GM23338 (cell line): Measurements from ENCODE around the gene UNC5B. TPM values are rescaled to one million over a fixed set of nuclear protein-coding genes. Genes with fewer than 3 reads are reported as not detected.

Source experiments
- ATAC-seq: fragments of 200-7000 bp; cut with Tn5 transposase; 3 replicates; pipeline ENCODE4 v1.9.1; 2020
- DNase-seq: peaks from one replicate; pipeline ENCODE4 v3.0.0-alpha.2; 2015; ENCODE audit warnings: low spot score
- H2AFZ ChIP-seq: fragments of 200-600 bp; sonication (generic); 2 replicates; pipeline ENCODE4 v1.8.0; 2016; ENCODE audit warnings: antibody characterized with exemption, mild to moderate bottlenecking, moderate library complexity
- H3F3A ChIP-seq: fragments of 200-600 bp; sonication (generic); replicated peaks from 2 replicates; pipeline ENCODE4 v1.8.0; 2017; ENCODE audit warnings: antibody characterized with exemption, mixed run types, low read depth
- H3K27ac ChIP-seq: fragments of 200-600 bp; sonication (generic); 2 replicates; pipeline ENCODE4 v1.6.1; 2016; ENCODE audit warnings: low read depth
- H3K27me3 ChIP-seq: fragments of 200-600 bp; sonication (generic); 2 replicates; pipeline ENCODE4 v1.8.0; 2016; ENCODE audit warnings: mild to moderate bottlenecking, mixed run types, moderate library complexity; ENCODE audit not compliant: insufficient read depth
- H3K36me3 ChIP-seq: fragments of 200-600 bp; sonication (generic); 2 replicates; pipeline ENCODE4 v1.8.0; 2016; ENCODE audit warnings: mild to moderate bottlenecking; ENCODE audit not compliant: insufficient read depth
- H3K4me1 ChIP-seq: fragments of 200-600 bp; sonication (generic); 2 replicates; pipeline ENCODE4 v1.8.0; 2016; ENCODE audit warnings: mild to moderate bottlenecking, moderate library complexity; ENCODE audit not compliant: insufficient read depth
- H3K4me2 ChIP-seq: fragments of 200-600 bp; sonication (generic); 2 replicates; pipeline ENCODE4 v1.7.1; 2017; ENCODE audit warnings: mixed run types
- H3K4me3 ChIP-seq: fragments of 200-600 bp; sonication (generic); 2 replicates; pipeline ENCODE4 v1.6.1; 2016; ENCODE audit warnings: mixed run types
- H3K79me2 ChIP-seq: fragments of 200-600 bp; sonication (generic); replicated peaks from 2 replicates; pipeline ENCODE4 v1.8.0; 2017; ENCODE audit warnings: mild to moderate bottlenecking; ENCODE audit not compliant: insufficient read depth
- H3K9me2 ChIP-seq: fragments of 200-600 bp; sonication (generic); 2 replicates; pipeline ENCODE4 v1.8.0; 2017; ENCODE audit not compliant: insufficient read depth
- H4K20me1 ChIP-seq: fragments of 200-600 bp; sonication (generic); replicated peaks from 2 replicates; pipeline ENCODE4 v1.8.0; 2017; ENCODE audit warnings: mild to moderate bottlenecking; ENCODE audit not compliant: insufficient read depth
- H3K27ac Mint-ChIP-seq: 2 replicates; pipeline ENCODE4 v1.8.0; 2020; ENCODE audit warnings: inconsistent platforms, mild to moderate bottlenecking, moderate library complexity, mixed read lengths
- H3K27me3 Mint-ChIP-seq: 3 replicates; pipeline ENCODE4 v1.8.0; 2022; ENCODE audit warnings: low read depth, mild to moderate bottlenecking, moderate library complexity, mixed read lengths, inconsistent platforms; ENCODE audit not compliant: insufficient read depth, poor library complexity
- H3K36me3 Mint-ChIP-seq: 3 replicates; pipeline ENCODE4 v1.8.0; 2021; ENCODE audit warnings: low read depth, mild to moderate bottlenecking, inconsistent platforms, moderate library complexity, mixed read lengths
- H3K4me1 Mint-ChIP-seq: 3 replicates; pipeline ENCODE4 v1.8.0; 2020; ENCODE audit warnings: mild to moderate bottlenecking, inconsistent platforms, mixed read lengths
- H3K4me3 Mint-ChIP-seq: 3 replicates; pipeline ENCODE4 v1.8.0; 2021; ENCODE audit warnings: moderate library complexity, mild to moderate bottlenecking, inconsistent platforms, mixed read lengths
- H3K9me3 Mint-ChIP-seq: 3 replicates; pipeline ENCODE4 v1.8.0; 2020; ENCODE audit warnings: moderate library complexity, mild to moderate bottlenecking, inconsistent platforms, mixed read lengths
- CREB1 ChIP-seq: fragments of 250-450 bp; sonication (Bioruptor Pico); IDR thresholded peaks from 2 replicates; pipeline ENCODE4 v1.5.0; 2020; ENCODE audit warnings: low read depth, mild to moderate bottlenecking, moderate library complexity
- EZH2 ChIP-seq: fragments of 200-600 bp; sonication (generic); IDR thresholded peaks from one replicate; pipeline ENCODE4 v1.8.0; 2017; ENCODE audit warnings: antibody characterized with exemption, mild to moderate bottlenecking, low read depth; ENCODE audit not compliant: unreplicated experiment
- EZH2phosphoT487 ChIP-seq: fragments of 200-600 bp; sonication (generic); IDR thresholded peaks from one replicate; pipeline ENCODE4 v1.8.1; 2018; ENCODE audit warnings: antibody characterized with exemption; ENCODE audit not compliant: unreplicated experiment
- NANOG ChIP-seq: IDR thresholded peaks from 2 replicates; pipeline ENCODE4 v1.6.1; 2016; ENCODE audit warnings: antibody characterized with exemption, borderline replicate concordance
- POLR2AphosphoS5 ChIP-seq: IDR thresholded peaks from 2 replicates; pipeline ENCODE4 v1.6.1; 2016; ENCODE audit warnings: antibody characterized with exemption, low read depth
- STAT1 ChIP-seq: IDR thresholded peaks from one replicate; pipeline ENCODE4 v1.6.1; 2016; ENCODE audit warnings: antibody characterized with exemption; ENCODE audit not compliant: unreplicated experiment
- ZNF114 ChIP-seq: fragments of 250-450 bp; sonication (Bioruptor Pico); IDR thresholded peaks from 2 replicates; pipeline ENCODE4 v1.5.0; 2020; ENCODE audit warnings: mild to moderate bottlenecking, moderate library complexity
- ZNF331 ChIP-seq: fragments of 250-450 bp; sonication (Bioruptor Pico); IDR thresholded peaks from 2 replicates; pipeline ENCODE4 v1.5.0; 2020; ENCODE audit warnings: low read depth, mild to moderate bottlenecking, moderate library complexity
- polyA plus RNA-seq: library from polyadenylated mRNA; unstranded; fragments of >200 nt; fragmentation: Nextera tagmentation; extraction: Ambion mirVana; gene quantifications from 2 replicates; pipeline ENCODE4 v1.2.1, GENCODE V29; 2016
- total RNA-seq: library from RNA; depleted of rRNA; stranded (reverse); fragments of >200 nt; shearing (Covaris generic); gene quantifications from 2 replicates; pipeline ENCODE4 v1.2.3, GENCODE V29; 2014
- TF ChIP-seq, protein P1 (sequence below), 2 experiments: fragments of 200-600 bp in 1 of 2; sonication (generic) in 1 of 2; conservative IDR thresholded peaks; 2 replicates each; pipeline versions ENCODE4 v1.5.1 to v1.6.1; 2016 to 2017; ENCODE audit warnings: antibody characterized with exemption in 2 of 2, low read depth in 2 of 2, mild to moderate bottlenecking in 2 of 2, moderate library complexity in 1 of 2
- TF ChIP-seq, protein P2 (sequence below): IDR thresholded peaks from one replicate; pipeline ENCODE4 v1.6.1; 2018; ENCODE audit warnings: antibody characterized with exemption; ENCODE audit not compliant: unreplicated experiment
- TF ChIP-seq, protein P3 (sequence below): fragments of 250-450 bp; sonication (Bioruptor Pico); IDR thresholded peaks from 2 replicates; pipeline ENCODE4 v1.5.0; 2020; ENCODE audit warnings: mild to moderate bottlenecking, moderate library complexity

UNC5B gene
- total and polyA plus RNA-seq, 2 experiments from 2014 or later = 8.0 to 31.2 TPM

DNA sequence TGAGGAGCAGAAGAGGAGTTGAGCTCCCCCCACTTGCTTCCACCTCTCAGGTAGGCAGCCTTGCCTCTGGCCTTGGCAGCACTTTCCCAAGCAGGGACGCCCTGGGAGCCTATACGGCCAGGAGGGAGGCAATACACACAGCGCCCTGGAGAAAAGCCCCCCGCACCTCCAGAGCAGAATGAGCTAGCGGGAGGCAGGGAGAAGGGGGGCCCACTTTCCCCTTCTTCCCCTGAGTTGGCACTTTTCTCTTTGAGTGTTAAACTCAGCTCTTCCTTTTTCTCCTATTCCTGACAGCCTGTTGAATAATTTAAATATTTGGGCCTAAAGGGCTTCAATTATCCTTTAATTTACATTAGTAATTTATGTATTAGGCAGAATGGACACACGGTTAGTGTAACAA, 35.8 kb downstream of the UNC5B start:
- Mint-ChIP-seq H3K36me3 (no peaks in the 10 kb centered on the region), H3K4me3 (no peak overlapping the region), H3K27ac (no peak overlapping the region), H3K4me1 (peaks cover 52% of the 10 kb centered on the region), H3K9me3 (no peaks in the 10 kb centered on the region), H3K27me3 (peaks cover 11% of the 10 kb centered on the region)
- Histone ChIP-seq H3K4me3 (no peak overlapping the region), H2AFZ (no peak overlapping the region), H3K27ac (no peak overlapping the region), H3K27me3 (no peaks in the 10 kb centered on the region), H3K4me2 (no peak overlapping the region), H3F3A (no peaks in the 10 kb centered on the region), H3K79me2 (peaks cover 9% of the 10 kb centered on the region; the same call in 1 of the 2 replicates), H3K4me1 (peaks cover 3% of the 10 kb centered on the region; the same call in 1 of the 2 replicates), H3K9me2 (no peaks in the 10 kb centered on the region), H4K20me1 (peaks cover 8% of the 10 kb centered on the region), H3K36me3 (no peaks in the 10 kb centered on the region)
- ATAC-seq (no peak), DNase-seq (no peak)
- TF ChIP-seq STAT1 = no peak
- TF ChIP-seq EZH2phosphoT487 = no peak
- no peak for TF ChIP-seq NANOG
- no peak for TF ChIP-seq CREB1
- no peak for TF ChIP-seq ZNF114
- TF ChIP-seq, protein P1, sequence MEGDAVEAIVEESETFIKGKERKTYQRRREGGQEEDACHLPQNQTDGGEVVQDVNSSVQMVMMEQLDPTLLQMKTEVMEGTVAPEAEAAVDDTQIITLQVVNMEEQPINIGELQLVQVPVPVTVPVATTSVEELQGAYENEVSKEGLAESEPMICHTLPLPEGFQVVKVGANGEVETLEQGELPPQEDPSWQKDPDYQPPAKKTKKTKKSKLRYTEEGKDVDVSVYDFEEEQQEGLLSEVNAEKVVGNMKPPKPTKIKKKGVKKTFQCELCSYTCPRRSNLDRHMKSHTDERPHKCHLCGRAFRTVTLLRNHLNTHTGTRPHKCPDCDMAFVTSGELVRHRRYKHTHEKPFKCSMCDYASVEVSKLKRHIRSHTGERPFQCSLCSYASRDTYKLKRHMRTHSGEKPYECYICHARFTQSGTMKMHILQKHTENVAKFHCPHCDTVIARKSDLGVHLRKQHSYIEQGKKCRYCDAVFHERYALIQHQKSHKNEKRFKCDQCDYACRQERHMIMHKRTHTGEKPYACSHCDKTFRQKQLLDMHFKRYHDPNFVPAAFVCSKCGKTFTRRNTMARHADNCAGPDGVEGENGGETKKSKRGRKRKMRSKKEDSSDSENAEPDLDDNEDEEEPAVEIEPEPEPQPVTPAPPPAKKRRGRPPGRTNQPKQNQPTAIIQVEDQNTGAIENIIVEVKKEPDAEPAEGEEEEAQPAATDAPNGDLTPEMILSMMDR (conservative IDR thresholded peaks at IDR 0.05; ENCODE audit: low read depth in 2 of 2) = no peak
- TF ChIP-seq, protein P2, sequence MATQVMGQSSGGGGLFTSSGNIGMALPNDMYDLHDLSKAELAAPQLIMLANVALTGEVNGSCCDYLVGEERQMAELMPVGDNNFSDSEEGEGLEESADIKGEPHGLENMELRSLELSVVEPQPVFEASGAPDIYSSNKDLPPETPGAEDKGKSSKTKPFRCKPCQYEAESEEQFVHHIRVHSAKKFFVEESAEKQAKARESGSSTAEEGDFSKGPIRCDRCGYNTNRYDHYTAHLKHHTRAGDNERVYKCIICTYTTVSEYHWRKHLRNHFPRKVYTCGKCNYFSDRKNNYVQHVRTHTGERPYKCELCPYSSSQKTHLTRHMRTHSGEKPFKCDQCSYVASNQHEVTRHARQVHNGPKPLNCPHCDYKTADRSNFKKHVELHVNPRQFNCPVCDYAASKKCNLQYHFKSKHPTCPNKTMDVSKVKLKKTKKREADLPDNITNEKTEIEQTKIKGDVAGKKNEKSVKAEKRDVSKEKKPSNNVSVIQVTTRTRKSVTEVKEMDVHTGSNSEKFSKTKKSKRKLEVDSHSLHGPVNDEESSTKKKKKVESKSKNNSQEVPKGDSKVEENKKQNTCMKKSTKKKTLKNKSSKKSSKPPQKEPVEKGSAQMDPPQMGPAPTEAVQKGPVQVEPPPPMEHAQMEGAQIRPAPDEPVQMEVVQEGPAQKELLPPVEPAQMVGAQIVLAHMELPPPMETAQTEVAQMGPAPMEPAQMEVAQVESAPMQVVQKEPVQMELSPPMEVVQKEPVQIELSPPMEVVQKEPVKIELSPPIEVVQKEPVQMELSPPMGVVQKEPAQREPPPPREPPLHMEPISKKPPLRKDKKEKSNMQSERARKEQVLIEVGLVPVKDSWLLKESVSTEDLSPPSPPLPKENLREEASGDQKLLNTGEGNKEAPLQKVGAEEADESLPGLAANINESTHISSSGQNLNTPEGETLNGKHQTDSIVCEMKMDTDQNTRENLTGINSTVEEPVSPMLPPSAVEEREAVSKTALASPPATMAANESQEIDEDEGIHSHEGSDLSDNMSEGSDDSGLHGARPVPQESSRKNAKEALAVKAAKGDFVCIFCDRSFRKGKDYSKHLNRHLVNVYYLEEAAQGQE = no peak
- TF ChIP-seq POLR2AphosphoS5 = no peak
- no peak for TF ChIP-seq EZH2

DNA sequence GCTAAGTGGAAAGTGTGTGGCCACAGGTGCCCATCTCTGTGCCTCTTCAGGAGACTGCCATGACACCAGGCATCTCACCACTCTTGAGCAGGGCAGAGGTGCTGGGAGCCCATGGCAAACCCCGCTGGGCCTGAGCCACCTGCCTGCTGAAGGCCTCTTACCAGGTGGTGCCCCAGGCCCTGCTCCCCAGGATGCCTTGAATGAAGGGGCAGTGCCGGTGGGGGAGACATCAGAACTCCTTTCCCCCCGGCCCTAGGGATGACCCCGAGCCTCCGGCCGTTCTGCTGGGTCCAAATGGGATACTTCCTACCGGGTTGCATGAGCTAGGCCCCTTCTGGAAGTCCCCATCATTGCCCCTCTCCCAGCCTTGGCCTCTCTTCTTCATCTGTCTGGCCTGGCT, 37.6 kb downstream of the UNC5B start:
- no peaks in the 10 kb centered on the region for H3K9me2 ChIP-seq
- H2AFZ ChIP-seq = no peak overlapping the region
- no peak overlapping the region for H3K27ac Mint-ChIP-seq
- no peak overlapping the region for H3K4me2 ChIP-seq
- H3K4me1 ChIP-seq = peaks cover 19% of the 10 kb centered on the region
- ATAC-seq = no peak
- no peaks in the 10 kb centered on the region for H3K9me3 Mint-ChIP-seq
- peaks cover 2% of the 10 kb centered on the region for H4K20me1 ChIP-seq
- DNase-seq = no peak
- H3K27me3 ChIP-seq = no peaks in the 10 kb centered on the region
- H3K79me2 ChIP-seq = peaks cover 15% of the 10 kb centered on the region
- peaks cover 61% of the 10 kb centered on the region for H3K4me1 Mint-ChIP-seq
- no peak overlapping the region for H3K4me3 Mint-ChIP-seq
- no peaks in the 10 kb centered on the region for H3K36me3 ChIP-seq
- H3F3A ChIP-seq = no peaks in the 10 kb centered on the region
- H3K36me3 Mint-ChIP-seq = no peaks in the 10 kb centered on the region
- no peak overlapping the region for H3K4me3 ChIP-seq
- no peak overlapping the region for H3K27ac ChIP-seq
- H3K27me3 Mint-ChIP-seq = peaks cover 17% of the 10 kb centered on the region
- no peak for TF ChIP-seq ZNF331 (CRISPR knock-in tag)
- no peak for TF ChIP-seq POLR2AphosphoS5
- TF ChIP-seq, protein P3, sequence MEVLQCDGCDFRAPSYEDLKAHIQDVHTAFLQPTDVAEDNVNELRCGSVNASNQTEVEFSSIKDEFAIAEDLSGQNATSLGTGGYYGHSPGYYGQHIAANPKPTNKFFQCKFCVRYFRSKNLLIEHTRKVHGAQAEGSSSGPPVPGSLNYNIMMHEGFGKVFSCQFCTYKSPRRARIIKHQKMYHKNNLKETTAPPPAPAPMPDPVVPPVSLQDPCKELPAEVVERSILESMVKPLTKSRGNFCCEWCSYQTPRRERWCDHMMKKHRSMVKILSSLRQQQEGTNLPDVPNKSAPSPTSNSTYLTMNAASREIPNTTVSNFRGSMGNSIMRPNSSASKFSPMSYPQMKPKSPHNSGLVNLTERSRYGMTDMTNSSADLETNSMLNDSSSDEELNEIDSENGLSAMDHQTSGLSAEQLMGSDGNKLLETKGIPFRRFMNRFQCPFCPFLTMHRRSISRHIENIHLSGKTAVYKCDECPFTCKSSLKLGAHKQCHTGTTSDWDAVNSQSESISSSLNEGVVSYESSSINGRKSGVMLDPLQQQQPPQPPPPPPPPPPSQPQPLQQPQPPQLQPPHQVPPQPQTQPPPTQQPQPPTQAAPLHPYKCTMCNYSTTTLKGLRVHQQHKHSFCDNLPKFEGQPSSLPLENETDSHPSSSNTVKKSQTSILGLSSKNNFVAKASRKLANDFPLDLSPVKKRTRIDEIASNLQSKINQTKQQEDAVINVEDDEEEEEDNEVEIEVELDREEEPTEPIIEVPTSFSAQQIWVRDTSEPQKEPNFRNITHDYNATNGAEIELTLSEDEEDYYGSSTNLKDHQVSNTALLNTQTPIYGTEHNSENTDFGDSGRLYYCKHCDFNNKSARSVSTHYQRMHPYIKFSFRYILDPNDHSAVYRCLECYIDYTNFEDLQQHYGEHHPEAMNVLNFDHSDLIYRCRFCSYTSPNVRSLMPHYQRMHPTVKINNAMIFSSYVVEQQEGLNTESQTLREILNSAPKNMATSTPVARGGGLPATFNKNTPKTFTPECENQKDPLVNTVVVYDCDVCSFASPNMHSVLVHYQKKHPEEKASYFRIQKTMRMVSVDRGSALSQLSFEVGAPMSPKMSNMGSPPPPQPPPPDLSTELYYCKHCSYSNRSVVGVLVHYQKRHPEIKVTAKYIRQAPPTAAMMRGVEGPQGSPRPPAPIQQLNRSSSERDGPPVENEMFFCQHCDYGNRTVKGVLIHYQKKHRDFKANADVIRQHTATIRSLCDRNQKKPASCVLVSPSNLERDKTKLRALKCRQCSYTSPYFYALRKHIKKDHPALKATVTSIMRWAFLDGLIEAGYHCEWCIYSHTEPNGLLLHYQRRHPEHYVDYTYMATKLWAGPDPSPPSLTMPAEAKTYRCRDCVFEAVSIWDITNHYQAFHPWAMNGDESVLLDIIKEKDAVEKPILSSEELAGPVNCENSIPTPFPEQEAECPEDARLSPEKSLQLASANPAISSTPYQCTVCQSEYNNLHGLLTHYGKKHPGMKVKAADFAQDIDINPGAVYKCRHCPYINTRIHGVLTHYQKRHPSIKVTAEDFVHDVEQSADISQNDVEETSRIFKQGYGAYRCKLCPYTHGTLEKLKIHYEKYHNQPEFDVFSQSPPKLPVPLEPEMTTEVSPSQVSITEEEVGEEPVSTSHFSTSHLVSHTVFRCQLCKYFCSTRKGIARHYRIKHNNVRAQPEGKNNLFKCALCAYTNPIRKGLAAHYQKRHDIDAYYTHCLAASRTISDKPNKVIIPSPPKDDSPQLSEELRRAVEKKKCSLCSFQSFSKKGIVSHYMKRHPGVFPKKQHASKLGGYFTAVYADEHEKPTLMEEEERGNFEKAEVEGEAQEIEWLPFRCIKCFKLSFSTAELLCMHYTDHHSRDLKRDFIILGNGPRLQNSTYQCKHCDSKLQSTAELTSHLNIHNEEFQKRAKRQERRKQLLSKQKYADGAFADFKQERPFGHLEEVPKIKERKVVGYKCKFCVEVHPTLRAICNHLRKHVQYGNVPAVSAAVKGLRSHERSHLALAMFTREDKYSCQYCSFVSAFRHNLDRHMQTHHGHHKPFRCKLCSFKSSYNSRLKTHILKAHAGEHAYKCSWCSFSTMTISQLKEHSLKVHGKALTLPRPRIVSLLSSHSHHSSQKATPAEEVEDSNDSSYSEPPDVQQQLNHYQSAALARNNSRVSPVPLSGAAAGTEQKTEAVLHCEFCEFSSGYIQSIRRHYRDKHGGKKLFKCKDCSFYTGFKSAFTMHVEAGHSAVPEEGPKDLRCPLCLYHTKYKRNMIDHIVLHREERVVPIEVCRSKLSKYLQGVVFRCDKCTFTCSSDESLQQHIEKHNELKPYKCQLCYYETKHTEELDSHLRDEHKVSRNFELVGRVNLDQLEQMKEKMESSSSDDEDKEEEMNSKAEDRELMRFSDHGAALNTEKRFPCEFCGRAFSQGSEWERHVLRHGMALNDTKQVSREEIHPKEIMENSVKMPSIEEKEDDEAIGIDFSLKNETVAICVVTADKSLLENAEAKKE (CRISPR knock-in tag) = no peak
